GM20431 (cell line): ENCODE data around the gene TMEM151A.
"Not testable (repeated sequence)": the region's sequence is repeated elsewhere in the genome, so short reads cannot be mapped to it uniquely, and the experiment has no call there.

Experiments
- in situ Hi-C: fragments of 300-500 bp; cut with MseI, MboI; formaldehyde crosslinking; loops from one replicate; pipeline ENCODE4 v1.15.0; 2020; ENCODE audit warnings: low sequenced_read_pairs; ENCODE audit not compliant: unreplicated experiment

The TMEM151A gene

GRCh38 chr11:66297610-66298009 is 5.9 kb downstream of the TMEM151A start:
- in situ Hi-C loops: no loop called here

GRCh38 chr11:66299186-66299585 is 7.5 kb downstream of the TMEM151A start:
- in situ Hi-C loops: no loop called here

GRCh38 chr11:66302656-66303055 is 11.0 kb downstream of the TMEM151A start:
- in situ Hi-C loops: no loop called here

GRCh38 chr11:66309475-66309874 is 17.8 kb downstream of the TMEM151A start:
- in situ Hi-C loops: no loop called here

GRCh38 chr11:66310324-66310723 is 18.6 kb downstream of the TMEM151A start:
- in situ Hi-C loops: no loop called here

- in situ Hi-C loops: not testable (repeated sequence)
Observed at GRCh38 chr11:66310803-66311440, 19.2 kb downstream of the TMEM151A start.

GRCh38 chr11:66311470-66311964 is 19.8 kb downstream of the TMEM151A start:
- in situ Hi-C loops: no loop called here

GRCh38 chr11:66311965-66312548 is 20.4 kb downstream of the TMEM151A start:
- in situ Hi-C loops: no loop called here

- in situ Hi-C loops: no loop called here
Observed at GRCh38 chr11:66312549-66313320, 21.0 kb downstream of the TMEM151A start.

GRCh38 chr11:66313321-66314185 is 21.9 kb downstream of the TMEM151A start:
- in situ Hi-C loops: no loop called here

- in situ Hi-C loops: no loop called here
Observed at GRCh38 chr11:66314186-66314501, 22.4 kb downstream of the TMEM151A start.

GRCh38 chr11:66314561-66315497 is 23.1 kb downstream of the TMEM151A start:
- in situ Hi-C loops: no loop called here

GRCh38 chr11:66315498-66315885 is 23.8 kb downstream of the TMEM151A start:
- in situ Hi-C loops: no loop called here

- in situ Hi-C loops: no loop called here
Observed at GRCh38 chr11:66315921-66316811, 24.5 kb downstream of the TMEM151A start.

GRCh38 chr11:66316849-66317251 is 25.2 kb downstream of the TMEM151A start, which contains the start of gene CD248:
Gene CD248, minus strand, starts transcription at chr11:66317044. Its CDS starts 17 bp downstream, at chr11:66317027.
- in situ Hi-C loops: no loop called here

- in situ Hi-C loops: no loop called here
Observed at GRCh38 chr11:66317322-66317722, 25.6 kb downstream of the TMEM151A start.

- in situ Hi-C loops: no loop called here
Observed at GRCh38 chr11:66317723-66318599, 26.3 kb downstream of the TMEM151A start.
